HepG2 (cell line): ENCODE results near the gene IL6R. TPM values are rescaled to one million over a fixed set of nuclear protein-coding genes. Genes with fewer than 3 reads are reported as not detected.

Experiments
- ATAC-seq: fragments of 200-7000 bp; cut with Tn5 transposase; 3 replicates; pipeline ENCODE4 v1.9.1; 2020; ENCODE audit warnings: mild to moderate bottlenecking, moderate library complexity
- BruUV-seq: library from RNA; stranded (reverse); fragments of 400-500 nt; replicated peaks from 2 replicates; lab custom pipeline; 2021; lab: Mats Ljungman, UMichigan
- CTCF ChIA-PET: fragments of 300-600 bp; formaldehyde crosslinking; extraction: SDS; loops from one replicate; lab custom pipeline; 2021; ENCODE audit warnings: low total read pairs, inconsistent platforms, low intra/inter-chr PET ratio; lab: Yijun Ruan, JAX
- POLR2A ChIA-PET: fragments of 350-600 bp; sonication (Branson Sonifier 250); formaldehyde crosslinking; loops from one replicate; lab custom pipeline; 2020; ENCODE audit warnings: antibody characterized with exemption, inconsistent platforms; lab: Yijun Ruan, JAX
- DNase-seq: peaks from one replicate; pipeline ENCODE4 v3.0.0-alpha.2; 2015; ENCODE audit warnings: low spot score
- FAIRE-seq: peaks from 3 replicates; lab custom pipeline; 2011; peaks lifted over from hg19 to GRCh38; lab: Jason Lieb, UNC
- H2AFZ ChIP-seq: one replicate; pipeline ENCODE4 v1.6.1; 2011; ENCODE audit warnings: low read length, inconsistent platforms
- H3K27ac ChIP-seq: fragments of 300-600 bp; 3 replicates; pipeline ENCODE4 v1.8.0; 2011; ENCODE audit warnings: mixed run types, mild to moderate bottlenecking, mixed read lengths, low read length, inconsistent platforms; ENCODE audit not compliant: insufficient read depth; ENCODE audit errors: extremely low read length
- H3K27me3 ChIP-seq, 2 experiments: fragments of 200-600 bp in 1 of 2; 2 replicates in 1 of 2; 3 replicates in 1 of 2; pipeline versions ENCODE4 v1.6.0 to v1.8.0; 2011; ENCODE audit warnings: low read length in 2 of 2, mild to moderate bottlenecking in 2 of 2, moderate library complexity in 2 of 2, inconsistent platforms in 1 of 2; ENCODE audit not compliant: insufficient read depth in 2 of 2, control insufficient read depth in 1 of 2
- H3K36me3 ChIP-seq, 2 experiments: fragments of 200-600 bp in 1 of 2; replicated peaks in 1 of 2; 2 replicates in 1 of 2; 3 replicates in 1 of 2; pipeline versions ENCODE4 v1.5.1 to v1.8.0; 2011; ENCODE audit warnings: low read length in 2 of 2, inconsistent platforms in 1 of 2; ENCODE audit not compliant: insufficient read depth in 2 of 2, control insufficient read depth in 1 of 2
- H3K4me1 ChIP-seq: 2 replicates; pipeline ENCODE4 v1.5.1; 2012; ENCODE audit warnings: low read length, inconsistent platforms; ENCODE audit not compliant: insufficient read depth
- H3K4me2 ChIP-seq: 2 replicates; pipeline ENCODE4 v1.6.0; 2011; ENCODE audit warnings: low read depth, low read length, inconsistent platforms
- H3K4me3 ChIP-seq, 3 experiments: fragments of 200-600 bp in 1 of 3; sonication (generic), shearing (Covaris generic) in 1 of 3; replicated peaks in 1 of 3; 2 replicates each; pipeline ENCODE4 v1.5.1; 2011 to 2016; ENCODE audit warnings: low read length in 3 of 3, inconsistent platforms in 2 of 3, low read depth in 2 of 3, mild to moderate bottlenecking in 2 of 3, control low read depth in 1 of 3, mixed read lengths in 1 of 3; ENCODE audit not compliant: insufficient read depth in 1 of 3
- H3K79me2 ChIP-seq: one replicate; pipeline ENCODE4 v1.6.1; 2011; ENCODE audit warnings: low read length, inconsistent platforms; ENCODE audit not compliant: insufficient read depth
- H3K9ac ChIP-seq: 2 replicates; pipeline ENCODE4 v1.6.0; 2011; ENCODE audit warnings: mild to moderate bottlenecking, low read depth, low read length, inconsistent platforms; ENCODE audit not compliant: insufficient read depth
- H3K9me3 ChIP-seq: 2 replicates; pipeline ENCODE4 v1.5.1; 2012; ENCODE audit warnings: mild to moderate bottlenecking, low read length
- H4K20me1 ChIP-seq: 2 replicates; pipeline ENCODE4 v1.6.0; 2011; ENCODE audit warnings: inconsistent platforms, mild to moderate bottlenecking, low read length, moderate library complexity; ENCODE audit not compliant: insufficient read depth
- FOXA1 ChIP-seq, 2 experiments: fragments of 450-650 bp in 1 of 2; sonication (generic) in 1 of 2; formaldehyde crosslinking in 1 of 2; IDR thresholded peaks; 2 replicates each; pipeline versions ENCODE4 v1.4.0 to v1.6.1; 2016 to 2020; ENCODE audit warnings: missing genetic modification reagents in 1 of 2
- GLMP ChIP-seq: sonication (generic); formaldehyde crosslinking; IDR thresholded peaks from 2 replicates; pipeline ENCODE4 v1.9.0; 2021; ENCODE audit warnings: missing genetic modification reagents, mild to moderate bottlenecking, borderline replicate concordance
- GPN1 ChIP-seq: sonication (generic); formaldehyde crosslinking; IDR thresholded peaks from 2 replicates; pipeline ENCODE4 v1.5.1; 2020; ENCODE audit warnings: missing genetic modification reagents, borderline replicate concordance
- HHEX ChIP-seq: IDR thresholded peaks from 2 replicates; pipeline ENCODE4 v1.6.1; 2016; ENCODE audit warnings: control low read depth
- NRL ChIP-seq: sonication (generic); formaldehyde crosslinking; IDR thresholded peaks from 2 replicates; pipeline ENCODE4 v1.5.0; 2020; ENCODE audit warnings: missing genetic modification reagents, mild to moderate bottlenecking, moderate library complexity, borderline replicate concordance
- RXRB ChIP-seq: IDR thresholded peaks from 2 replicates; pipeline ENCODE4 v1.6.1; 2016; ENCODE audit warnings: borderline replicate concordance, missing genetic modification reagents, missing compliant biosample characterization
- TBP ChIP-seq: sonication (generic); formaldehyde crosslinking; IDR thresholded peaks from 2 replicates; pipeline ENCODE4 v1.5.0; 2020; ENCODE audit warnings: missing genetic modification reagents
- TBX3 ChIP-seq: fragments of 450-650 bp; IDR thresholded peaks from 2 replicates; pipeline ENCODE4 v1.6.1; 2017; ENCODE audit warnings: antibody characterized with exemption, mild to moderate bottlenecking, inconsistent platforms, borderline replicate concordance
- TEAD2 ChIP-seq: sonication (generic); formaldehyde crosslinking; IDR thresholded peaks from 2 replicates; pipeline ENCODE4 v1.9.0; 2021; ENCODE audit warnings: missing genetic modification reagents
- ZNF124 ChIP-seq: sonication (generic); formaldehyde crosslinking; IDR thresholded peaks from 2 replicates; pipeline ENCODE4 v1.4.0; 2020; ENCODE audit warnings: missing genetic modification reagents
- ZNF747 ChIP-seq: sonication (generic); formaldehyde crosslinking; IDR thresholded peaks from 2 replicates; pipeline ENCODE4 v1.8.1; 2023; ENCODE audit warnings: missing genetic modification reagents, mild to moderate bottlenecking, borderline replicate concordance
- WGBS: methylation state at CpG from one replicate; pipeline ENCODE4 v1.1.6; 2017; ENCODE audit warnings: low lambda C conversion rate; 5-methylcytosine and 5-hydroxymethylcytosine counted together
- in situ Hi-C: cut with HindIII; loops from 2 replicates; pipeline ENCODE4 v1.10.0; 2017; ENCODE audit warnings: low pct_unique_long_range_greater_than_20kb; ENCODE audit not compliant: extremely low pct_ligation_motif_present
- intact Hi-C: fragments of 100-400 bp; cut with micrococcal nuclease; formaldehyde crosslinking; loops from one replicate; pipeline ENCODE4 v1.10.0; 2022; ENCODE audit not compliant: unreplicated experiment
- polyA plus RNA-seq, 8 experiments: library from polyadenylated mRNA; depleted of rRNA in 3 of 8; stranded (reverse) in 7 of 8; unstranded in 1 of 8; fragments of >200 nt; fragmentation: Illumina TruSeq in 4 of 8; extraction: Trizol in 4 of 8; gene quantifications; 2 replicates each; pipeline versions ENCODE4 v1.2.1 to v1.2.3, GENCODE V29; 2011 to 2016; ENCODE audit warnings: low read depth in 4 of 8, missing spikeins in 1 of 8, mixed read lengths in 1 of 8; ENCODE audit not compliant: insufficient read depth in 1 of 8
- total RNA-seq, 5 experiments: library from RNA; depleted of rRNA; stranded (reverse); fragments of >200 nt; fragmentation: Illumina TruSeq; extraction: Trizol; gene quantifications; 2 replicates each; pipeline ENCODE4 v1.2.3, GENCODE V29; 2016; ENCODE audit warnings: low read depth in 1 of 5

IL6R gene
- total and polyA plus RNA-seq, 2 of the 13 experiments (the other 11 are each of a cell fraction or from before 2014, with no cell fraction given): 5.0 to 24.5 TPM

GRCh38 chr1:154488922-154489321 is 83.8 kb downstream of the IL6R start:
- POLR2A ChIA-PET: no interaction called here
- Histone ChIP-seq H3K4me3 (no peak overlapping the region), H3K27me3 (peaks cover 2 to 23% of the 10 kb centered on the region in 2 experiments; a peak in 3 of 5 replicates), H3K4me1 (no peaks in the 10 kb centered on the region), H3K4me2 (no peak overlapping the region), H2AFZ (no peak overlapping the region), H3K9ac (no peak overlapping the region), H3K79me2 (no peaks in the 10 kb centered on the region), H3K36me3 (no peaks in the 10 kb centered on the region), H3K27ac (no peak overlapping the region), H3K9me3 (no peaks in the 10 kb centered on the region), H4K20me1 (no peaks in the 10 kb centered on the region)
- intact Hi-C loops (no loop called here), in situ Hi-C loops (loop anchor here (5.0 kb wide), 1 partner anchor 58 kb away; no protein-coding TSS in a partner anchor)
- FAIRE-seq (no peak), DNase-seq (no peak), ATAC-seq (no peak)
- no TSS peak for BruUV-seq
- TF ChIP-seq ZNF124 (CRISPR knock-in tag): no peak
- TF ChIP-seq ZNF747 (CRISPR knock-in tag): no peak
- no peak for TF ChIP-seq GLMP (CRISPR knock-in tag)
- no peak for TF ChIP-seq GPN1 (CRISPR knock-in tag)
- TF ChIP-seq TBX3: no peak
- TF ChIP-seq FOXA1 (IDR thresholded peaks at IDR 0.05): no peak
- TF ChIP-seq FOXA1 (CRISPR knock-in tag; IDR thresholded peaks at IDR 0.05): no peak
- WGBS: 83% methylated on average over 8 of the region's 20 CpGs
- CTCF ChIA-PET: no interaction called here

- TF ChIP-seq NRL (no peak), HHEX (CRISPR knock-in tag) (no peak), TEAD2 (CRISPR knock-in tag) (no peak), TBP (no peak), RXRB (CRISPR knock-in tag) (no peak)
- under 1% methylated on average over 5 of the region's 5 CpGs for WGBS
- intact Hi-C loops (no loop called here), in situ Hi-C loops (loop anchor here (5.0 kb wide), 1 partner anchor 58 kb away; no protein-coding TSS in a partner anchor)
- H3K27ac ChIP-seq: no peak overlapping the region
- ChIA-PET CTCF (no interaction called here), POLR2A (no interaction called here)
- peaks cover 2 to 20% of the 10 kb centered on the region in 2 experiments; a peak in 3 of 5 replicates for H3K27me3 ChIP-seq
- H3K4me1 ChIP-seq: no peaks in the 10 kb centered on the region
- H3K4me2 ChIP-seq: no peak overlapping the region
- BruUV-seq: no TSS peak
- no peak for ATAC-seq
- H3K9me3 ChIP-seq: no peaks in the 10 kb centered on the region
- H4K20me1 ChIP-seq: no peaks in the 10 kb centered on the region
- no peak for DNase-seq
- no peak overlapping the region for H3K4me3 ChIP-seq
- H2AFZ ChIP-seq: no peak overlapping the region
- H3K36me3 ChIP-seq: no peaks in the 10 kb centered on the region
- no peak overlapping the region for H3K9ac ChIP-seq
- no peaks in the 10 kb centered on the region for H3K79me2 ChIP-seq
- FAIRE-seq: no peak
Measured at GRCh38 chr1:154489695-154490274, 84.6 kb downstream of the IL6R start.
